AML-193 (cell line): Measurements from ENCODE around the gene SPIB.
"Not testable (repeated sequence)": the region's sequence is repeated elsewhere in the genome, so short reads cannot be mapped to it uniquely, and the experiment has no call there.

Experiments
- DNase-seq, 2 experiments: peaks; one replicate each; lab custom pipeline; 2025; lab: John Stamatoyannopoulos, UW

SPIB gene

GRCh38 chr19:50418176-50419021 is at the start of gene SPIB:
SPIB (plus strand) TSS chr19:50418938; CDS start chr19:50418963, 25 bp downstream.
- no peak for DNase-seq

GRCh38 chr19:50371914-50372475 is 46.7 kb upstream of the SPIB start:
- DNase-seq: peak; percentile 1 to 36

- peak; percentile 90 to 93 for DNase-seq
Measured at GRCh38 chr19:50376166-50377050, 42.3 kb upstream of the SPIB start, which contains the start of gene NR1H2. NR1H2 (plus strand) TSS chr19:50376457; CDS start chr19:50377606, 1,149 bp downstream.

- no peak for DNase-seq
Measured at GRCh38 chr19:50377051-50377461, 41.7 kb upstream of the SPIB start.

GRCh38 chr19:50377517-50377916 is 41.2 kb upstream of the SPIB start:
- no peak for DNase-seq

GRCh38 chr19:50378169-50378862 is 40.4 kb upstream of the SPIB start:
- no peak for DNase-seq

- DNase-seq: no peak
Measured at GRCh38 chr19:50378863-50379236, 39.9 kb upstream of the SPIB start.

GRCh38 chr19:50379602-50380001 is 39.1 kb upstream of the SPIB start:
- DNase-seq: no peak

GRCh38 chr19:50380137-50380536 is 38.6 kb upstream of the SPIB start:
- DNase-seq: no peak

GRCh38 chr19:50380751-50381151 is 38.0 kb upstream of the SPIB start:
- no peak for DNase-seq

- no peak for DNase-seq
Measured at GRCh38 chr19:50381881-50382729, 36.6 kb upstream of the SPIB start.

- no peak for DNase-seq
Measured at GRCh38 chr19:50383001-50383851, 35.5 kb upstream of the SPIB start.

- peak; percentile 96 to 98 for DNase-seq
Measured at GRCh38 chr19:50383852-50384684, 34.7 kb upstream of the SPIB start, which contains the start of gene POLD1. POLD1 (plus strand) TSS chr19:50384347; CDS start chr19:50398852, 14,505 bp downstream.

GRCh38 chr19:50384685-50385535 is 33.8 kb upstream of the SPIB start:
- DNase-seq: peak in 1 of 2 experiments; percentile 24

- DNase-seq: no peak
Measured at GRCh38 chr19:50387176-50387867, 31.4 kb upstream of the SPIB start.

GRCh38 chr19:50387868-50388245 is 30.9 kb upstream of the SPIB start:
- DNase-seq: no peak

- not testable (repeated sequence) for DNase-seq
Measured at GRCh38 chr19:50390295-50390694, 28.4 kb upstream of the SPIB start.
